ENCODE data around the gene SND1.

SND1 gene

GRCh38 chr7:127854383-127854782, 202.4 kb downstream of the SND1 start (continued):
- TF ChIP-seq ZNF560 (tag by site-specific recombination; IDR thresholded peaks at IDR 0.05; ENCODE audit: borderline replicate concordance) (peak; percentile 70), ZNF510 (tag by site-specific recombination; IDR thresholded peaks at IDR 0.05; ENCODE audit: insufficient replicate concordance) (peak; percentile 75), ZBTB11 (tag by site-specific recombination; conservative IDR thresholded peaks at IDR 0.05; ENCODE audit: low read depth) (peak; percentile 82), ZNF488 (tag by site-specific recombination; IDR thresholded peaks at IDR 0.05) (no peak)

- TF ChIP-seq ZNF580 (tag by site-specific recombination; IDR thresholded peaks at IDR 0.05): no peak
- TF ChIP-seq ZNF792 (tag by site-specific recombination; IDR thresholded peaks at IDR 0.05): no peak
- no peak for TF ChIP-seq ZNF274 (IDR thresholded peaks at IDR 0.05; ENCODE audit: low read length)
- no peak for TF ChIP-seq ZNF274 (tag by site-specific recombination; IDR thresholded peaks at IDR 0.05; ENCODE audit: borderline replicate concordance)
- TF ChIP-seq ZNF776 (tag by site-specific recombination; IDR thresholded peaks at IDR 0.05; ENCODE audit: borderline replicate concordance): no peak
- H3K4me3 ChIP-seq (ENCODE audit: low read depth, low read length): no peak overlapping the region
- no peaks in the 10 kb centered on the region for H3K36me3 ChIP-seq (ENCODE audit: control insufficient read depth in 2 of 2, insufficient read depth in 1 of 2, low read length in 2 of 2)
- no peak overlapping the region for H3K27ac ChIP-seq (ENCODE audit: extremely low read depth, low read depth, low read length)
- H3K4me1 ChIP-seq (ENCODE audit: control insufficient read depth, insufficient read depth, low read length): no peaks in the 10 kb centered on the region
- CTCF ChIA-PET: no interaction called here
- H3K9me3 ChIP-seq (ENCODE audit: control insufficient read depth, insufficient read depth, low read depth, low read length): no peaks in the 10 kb centered on the region
- POLR2A ChIA-PET: no interaction called here
These were observed 205.5 kb downstream of the SND1 start for GRCh38 chr7:127857464-127857841.

GRCh38 chr7:127858091-127858914, 206.3 kb downstream of the SND1 start:
- CTCF ChIA-PET: interaction anchor here (1.2 kb wide), 1 partner anchor 10 kb away, joined by 9 read pairs; no protein-coding TSS in a partner anchor
- Histone ChIP-seq H3K4me1 (ENCODE audit: control insufficient read depth, insufficient read depth, low read length) (no peaks in the 10 kb centered on the region), H3K27ac (ENCODE audit: extremely low read depth, low read depth, low read length) (no peak overlapping the region), H3K9me3 (ENCODE audit: control insufficient read depth, insufficient read depth, low read depth, low read length) (no peaks in the 10 kb centered on the region), H3K36me3 (ENCODE audit: control insufficient read depth in 2 of 2, insufficient read depth in 1 of 2, low read length in 2 of 2) (no peaks in the 10 kb centered on the region), H3K4me3 (ENCODE audit: low read depth, low read length) (no peak overlapping the region)
- POLR2A ChIA-PET: no interaction called here
- TF ChIP-seq ZNF654 (tag by site-specific recombination; IDR thresholded peaks at IDR 0.05; ENCODE audit: low read depth) (no peak), ZNF148 (tag by site-specific recombination; IDR thresholded peaks at IDR 0.05; ENCODE audit: borderline replicate concordance) (no peak), ZNF140 (tag by site-specific recombination; IDR thresholded peaks at IDR 0.05) (no peak), ZNF776 (tag by site-specific recombination; IDR thresholded peaks at IDR 0.05; ENCODE audit: borderline replicate concordance) (no peak), ZNF747 (tag by site-specific recombination; IDR thresholded peaks at IDR 0.05) (no peak), ZNF529 (tag by site-specific recombination; IDR thresholded peaks at IDR 0.05; ENCODE audit: insufficient replicate concordance) (no peak), KLF1 (tag by site-specific recombination; IDR thresholded peaks at IDR 0.05) (no peak), ZNF629 (tag by site-specific recombination; IDR thresholded peaks at IDR 0.05) (no peak), ZNF521 (tag by site-specific recombination; IDR thresholded peaks at IDR 0.05) (no peak), MYNN (tag by site-specific recombination; IDR thresholded peaks at IDR 0.05; ENCODE audit: borderline replicate concordance) (no peak), ZNF513 (tag by site-specific recombination; IDR thresholded peaks at IDR 0.05) (no peak)
